Neuronal stem cell (in vitro differentiated cells): Measurements from ENCODE around the gene BBS9.
A peak's percentile ranks its signal among the peaks of the same experiment; 100 is the strongest.

Source experiments
- DNase-seq: peaks from one replicate; pipeline ENCODE4 v3.0.0-alpha.2; 2013; ENCODE audit warnings: low spot score
- H2AFZ ChIP-seq: one replicate; pipeline ENCODE4 v1.6.1; 2013; ENCODE audit warnings: mild to moderate bottlenecking, low read length, inconsistent platforms
- H2AK5ac ChIP-seq: 2 replicates; pipeline ENCODE4 v1.6.1; 2013; ENCODE audit warnings: low read depth, mild to moderate bottlenecking, inconsistent platforms, low read length, moderate library complexity, mixed read lengths
- H2BK120ac ChIP-seq: 2 replicates; pipeline ENCODE4 v1.6.1; 2013; ENCODE audit warnings: low read depth, mild to moderate bottlenecking, inconsistent platforms, low read length, moderate library complexity, mixed read lengths
- H2BK12ac ChIP-seq: one replicate; pipeline ENCODE4 v1.6.1; 2013; ENCODE audit warnings: low read length, inconsistent platforms
- H2BK15ac ChIP-seq: 2 replicates; pipeline ENCODE4 v1.6.1; 2013; ENCODE audit warnings: mild to moderate bottlenecking, low read length, inconsistent platforms, mixed read lengths
- H2BK5ac ChIP-seq: one replicate; pipeline ENCODE4 v1.6.1; 2013; ENCODE audit warnings: inconsistent platforms, mild to moderate bottlenecking, low read length, moderate library complexity
- H3K14ac ChIP-seq: one replicate; pipeline ENCODE4 v1.6.1; 2013; ENCODE audit warnings: low read length, inconsistent platforms
- H3K18ac ChIP-seq: 2 replicates; pipeline ENCODE4 v1.6.1; 2013; ENCODE audit warnings: low read length, inconsistent platforms
- H3K23ac ChIP-seq: 2 replicates; pipeline ENCODE4 v1.6.1; 2013; ENCODE audit warnings: low read depth, mild to moderate bottlenecking, mixed read lengths, low read length, inconsistent platforms; ENCODE audit not compliant: poor library complexity
- H3K27ac ChIP-seq: replicated peaks from 3 replicates; pipeline ENCODE4 v1.5.1; 2013; ENCODE audit warnings: low read length, inconsistent platforms
- H3K27me3 ChIP-seq, 3 experiments: 2 replicates each; pipeline ENCODE4 v1.6.1; 2013; ENCODE audit warnings: low read length in 3 of 3, mild to moderate bottlenecking in 2 of 3, inconsistent platforms in 1 of 3, low read depth in 1 of 3, mixed read lengths in 1 of 3, moderate library complexity in 1 of 3; ENCODE audit not compliant: control insufficient read depth in 3 of 3, insufficient read depth in 3 of 3
- H3K36me3 ChIP-seq, 2 donors: replicated peaks in 1 of 2; 2 replicates each; pipeline ENCODE4 v1.6.1; 2013; ENCODE audit warnings: low read length in 2 of 2; ENCODE audit not compliant: control insufficient read depth in 2 of 2, insufficient read depth in 2 of 2
- H3K4ac ChIP-seq: 2 replicates; pipeline ENCODE4 v1.6.1; 2013; ENCODE audit warnings: inconsistent platforms, mild to moderate bottlenecking, low read length, moderate library complexity
- H3K4me1 ChIP-seq, 2 donors: 1 replicate in 1 of 2; 2 replicates in 1 of 2; pipeline ENCODE4 v1.6.1; 2013; ENCODE audit warnings: low read length in 2 of 2, low read depth in 1 of 2; ENCODE audit not compliant: control insufficient read depth in 2 of 2, insufficient read depth in 1 of 2
- H3K4me2 ChIP-seq: one replicate; pipeline ENCODE4 v1.6.1; 2013; ENCODE audit warnings: mild to moderate bottlenecking, low read length, inconsistent platforms; ENCODE audit not compliant: insufficient read depth, poor library complexity, severe bottlenecking
- H3K4me3 ChIP-seq, 2 donors: 2 replicates each; pipeline ENCODE4 v1.5.1; 2013; ENCODE audit warnings: low read length in 2 of 2, mild to moderate bottlenecking in 2 of 2, inconsistent platforms in 1 of 2, moderate library complexity in 1 of 2
- H3K79me1 ChIP-seq: one replicate; pipeline ENCODE4 v1.6.1; 2013; ENCODE audit warnings: low read depth, mild to moderate bottlenecking, inconsistent platforms, low read length, moderate library complexity
- H3K9ac ChIP-seq: one replicate; pipeline ENCODE4 v1.6.1; 2013; ENCODE audit warnings: mild to moderate bottlenecking, low read depth, low read length, inconsistent platforms; ENCODE audit not compliant: poor library complexity
- H3K9me3 ChIP-seq, 2 donors: replicated peaks in 1 of 2; 2 replicates each; pipeline versions ENCODE3 to v1.6.1; 2013; ENCODE audit warnings: low read length in 2 of 2, mild to moderate bottlenecking in 2 of 2, inconsistent platforms in 1 of 2, low read depth in 1 of 2, mixed read lengths in 1 of 2, moderate library complexity in 1 of 2; ENCODE audit not compliant: control insufficient read depth in 2 of 2, insufficient read depth in 1 of 2
- H4K8ac ChIP-seq: one replicate; pipeline ENCODE4 v1.6.1; 2013; ENCODE audit warnings: low read depth, mild to moderate bottlenecking, inconsistent platforms, low read length, moderate library complexity
- H4K91ac ChIP-seq: one replicate; pipeline ENCODE4 v1.6.1; 2013; ENCODE audit warnings: low read length, low read depth, mild to moderate bottlenecking, inconsistent platforms; ENCODE audit not compliant: poor library complexity
- WGBS, 2 donors: extraction: QIAGEN DNeasy Blood & Tissue Kit; methylation state at CpG; one replicate each; pipeline ENCODE4 v1.1.7; 2013; ENCODE audit warnings: missing lambda C conversion rate in 2 of 2, mixed read lengths in 1 of 2; ENCODE audit not compliant: insufficient read length in 2 of 2, insufficient replicate concordance in 1 of 2; ENCODE audit errors: extremely low coverage in 2 of 2; 5-methylcytosine and 5-hydroxymethylcytosine counted together

BBS9 gene

DNA sequence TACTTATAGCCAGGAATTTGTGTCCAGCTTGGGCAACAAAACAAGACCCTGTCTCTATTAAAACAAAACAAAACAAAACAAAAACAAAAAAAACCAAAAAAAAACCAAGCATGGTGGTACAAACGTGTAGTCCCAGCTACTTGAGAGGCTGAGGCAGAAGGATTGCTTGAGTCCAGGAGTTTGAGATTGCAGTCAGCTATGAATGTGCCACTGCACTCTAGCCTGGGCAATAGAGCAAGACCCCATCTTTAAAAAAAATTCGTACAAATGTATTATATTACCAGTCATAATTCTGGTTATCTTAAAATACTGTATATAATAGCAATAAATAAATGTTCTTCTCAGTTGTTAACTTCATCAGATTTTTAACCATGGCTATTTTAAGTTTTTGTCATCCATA, 2.3 kb upstream of the BBS9 start:
- Histone ChIP-seq H3K4ac (no peak overlapping the region), H2BK5ac (no peak overlapping the region), H2BK12ac (no peak overlapping the region), H3K27me3 (peaks cover 0 to 4% (median 0%) of the 10 kb centered on the region in 3 experiments), H2BK120ac (no peak overlapping the region), H3K14ac (no peak overlapping the region), H3K4me3 (no peak overlapping the region), H3K23ac (no peak overlapping the region), H3K18ac (no peak overlapping the region), H3K9me3 (no peaks in the 10 kb centered on the region), H3K27ac (no peak overlapping the region), H3K4me1 (peaks cover 0 to 2% of the 10 kb centered on the region in 2 donors), H4K8ac (no peak overlapping the region), H2BK15ac (no peak overlapping the region), H2AK5ac (no peak overlapping the region), H4K91ac (no peak overlapping the region), H2AFZ (no peak overlapping the region), H3K79me1 (no peaks in the 10 kb centered on the region), H3K36me3 (no peaks in the 10 kb centered on the region), H3K9ac (no peak overlapping the region), H3K4me2 (no peak overlapping the region)
- no CpG with 5 or more reads among the region's 2 CpGs for WGBS, 2 donors
- DNase-seq, result no peak

DNA sequence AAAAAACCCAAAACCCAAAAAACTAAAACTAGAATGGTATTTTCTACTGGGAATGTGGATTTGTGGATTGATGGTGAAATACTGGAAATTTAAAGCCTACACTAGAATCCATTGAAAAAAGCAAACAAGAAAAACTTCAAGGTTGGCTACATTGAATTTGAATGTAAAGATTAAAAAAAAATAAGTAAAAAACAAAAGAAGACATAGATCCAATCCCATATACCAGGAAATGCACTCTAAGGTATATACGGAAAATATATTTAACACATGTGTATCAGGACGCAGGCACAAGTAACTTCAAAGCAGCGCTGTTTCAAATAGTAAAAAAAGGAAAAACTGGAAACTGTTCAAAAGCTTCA, 754 bp upstream of the BBS9 start:
- Histone ChIP-seq H3K14ac (no peak overlapping the region), H3K9me3 (no peaks in the 10 kb centered on the region)

DNA sequence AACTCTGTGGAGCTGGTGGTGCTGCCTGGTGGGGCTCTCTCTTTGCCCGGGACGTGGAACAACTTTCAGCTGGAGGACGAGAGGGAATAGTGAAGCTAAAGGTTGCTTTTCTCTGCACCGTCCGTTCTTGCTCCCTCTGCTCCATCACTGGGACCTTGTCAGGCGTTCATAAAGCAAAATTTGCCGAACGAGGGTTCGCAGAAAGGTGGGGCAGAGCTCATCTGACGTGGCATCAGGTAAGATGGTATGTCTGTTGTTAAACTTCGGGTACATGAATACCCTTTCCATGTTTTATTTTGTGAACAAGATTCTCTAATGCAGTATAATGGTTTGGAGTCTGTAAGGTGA, 416 bp downstream of the BBS9 start:
- Histone ChIP-seq H3K18ac (no peak overlapping the region), H3K4me1 (peaks cover 0 to 2% of the 10 kb centered on the region in 2 donors), H3K79me1 (no peaks in the 10 kb centered on the region), H3K27ac (peak overlapping the region; percentile 89), H2BK5ac (no peak overlapping the region), H3K4me2 (peak overlapping the region; percentile 74), H3K9ac (no peak overlapping the region), H3K27me3 (peaks cover 0 to 4% (median 0%) of the 10 kb centered on the region in 3 experiments), H2BK12ac (no peak overlapping the region), H3K36me3 (no peaks in the 10 kb centered on the region), H4K8ac (no peak overlapping the region), H2AK5ac (no peak overlapping the region), H2BK120ac (no peak overlapping the region), H4K91ac (no peak overlapping the region), H3K9me3 (no peaks in the 10 kb centered on the region), H2BK15ac (no peak overlapping the region), H2AFZ (peak overlapping the region; percentile 94), H3K23ac (no peak overlapping the region), H3K4ac (no peak overlapping the region), H3K14ac (no peak overlapping the region), H3K4me3 (peak overlapping the region; percentile 57 to 97)
- WGBS, 2 donors, result no CpG with 5 or more reads among the region's 11 CpGs
- DNase-seq, result no peak

More for the DNA sequence above, 754 bp upstream of the BBS9 start:
- Histone ChIP-seq H3K4ac (no peak overlapping the region), H3K9ac (no peak overlapping the region), H2AK5ac (no peak overlapping the region), H3K36me3 (no peaks in the 10 kb centered on the region), H3K18ac (peak overlapping the region; percentile 96), H3K4me1 (peaks cover 0 to 2% of the 10 kb centered on the region in 2 donors), H2BK120ac (no peak overlapping the region), H3K23ac (no peak overlapping the region), H3K27me3 (peaks cover 0 to 4% (median 0%) of the 10 kb centered on the region in 3 experiments), H4K8ac (no peak overlapping the region), H3K79me1 (no peaks in the 10 kb centered on the region), H2AFZ (peak overlapping the region; percentile 94), H2BK12ac (no peak overlapping the region), H3K4me3 (peak overlapping the region; percentile 57 to 97), H2BK15ac (no peak overlapping the region), H3K27ac (peak overlapping the region; percentile 69), H3K4me2 (peak overlapping the region; percentile 75), H4K91ac (no peak overlapping the region), H2BK5ac (no peak overlapping the region)
- no CpG with 5 or more reads among the region's 3 CpGs for WGBS, 2 donors
- DNase-seq, result no peak

DNA sequence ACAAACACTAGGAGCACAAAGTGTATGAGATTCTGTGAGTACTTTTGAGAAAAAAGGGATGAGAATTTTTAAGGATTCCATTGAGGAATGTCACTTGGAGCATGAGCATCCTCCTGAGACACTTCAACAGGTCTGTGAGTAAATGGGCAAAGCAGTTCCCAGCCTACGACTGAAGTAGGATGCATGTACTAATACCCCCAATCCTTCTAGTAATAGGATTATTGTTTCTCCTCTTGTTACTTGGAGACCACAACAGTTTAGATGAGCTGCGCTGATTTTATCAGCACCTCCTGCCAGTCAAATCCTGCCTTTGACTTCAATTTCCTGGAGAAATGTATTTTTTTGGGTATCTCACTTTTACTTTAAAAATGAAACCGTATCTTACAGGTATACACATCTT, 820 bp downstream of the BBS9 start:
- no peak overlapping the region for H2BK15ac ChIP-seq
- no peak overlapping the region for H4K91ac ChIP-seq
- H3K9me3 ChIP-seq, result no peaks in the 10 kb centered on the region
- peak overlapping the region; percentile 74 for H3K4me2 ChIP-seq
- no peak overlapping the region for H2BK5ac ChIP-seq
- peak overlapping the region; percentile 94 for H2AFZ ChIP-seq
- no peak overlapping the region for H2BK120ac ChIP-seq
- no peak overlapping the region for H3K9ac ChIP-seq
- no peaks in the 10 kb centered on the region for H3K36me3 ChIP-seq
- H3K23ac ChIP-seq, result no peak overlapping the region
- DNase-seq, result no peak
- no peak overlapping the region for H3K18ac ChIP-seq
- no CpG with 5 or more reads among the region's 3 CpGs for WGBS, 2 donors
- H3K14ac ChIP-seq, result no peak overlapping the region
- no peak overlapping the region for H2BK12ac ChIP-seq
- H3K4me3 ChIP-seq, result peak overlapping the region; percentile 57 to 60
- H3K4me1 ChIP-seq, result peaks cover 0 to 2% of the 10 kb centered on the region in 2 donors
- H2AK5ac ChIP-seq, result no peak overlapping the region
- H3K4ac ChIP-seq, result no peak overlapping the region
- H3K27ac ChIP-seq, result no peak overlapping the region
- H3K27me3 ChIP-seq, result peaks cover 0 to 4% (median 0%) of the 10 kb centered on the region in 3 experiments
- no peaks in the 10 kb centered on the region for H3K79me1 ChIP-seq
- no peak overlapping the region for H4K8ac ChIP-seq
